ENCODE results near the gene BANP.
"Not testable (repeated sequence)": the region's sequence is repeated elsewhere in the genome, so short reads cannot be mapped to it uniquely, and the experiment has no call there.

BANP gene

DNA sequence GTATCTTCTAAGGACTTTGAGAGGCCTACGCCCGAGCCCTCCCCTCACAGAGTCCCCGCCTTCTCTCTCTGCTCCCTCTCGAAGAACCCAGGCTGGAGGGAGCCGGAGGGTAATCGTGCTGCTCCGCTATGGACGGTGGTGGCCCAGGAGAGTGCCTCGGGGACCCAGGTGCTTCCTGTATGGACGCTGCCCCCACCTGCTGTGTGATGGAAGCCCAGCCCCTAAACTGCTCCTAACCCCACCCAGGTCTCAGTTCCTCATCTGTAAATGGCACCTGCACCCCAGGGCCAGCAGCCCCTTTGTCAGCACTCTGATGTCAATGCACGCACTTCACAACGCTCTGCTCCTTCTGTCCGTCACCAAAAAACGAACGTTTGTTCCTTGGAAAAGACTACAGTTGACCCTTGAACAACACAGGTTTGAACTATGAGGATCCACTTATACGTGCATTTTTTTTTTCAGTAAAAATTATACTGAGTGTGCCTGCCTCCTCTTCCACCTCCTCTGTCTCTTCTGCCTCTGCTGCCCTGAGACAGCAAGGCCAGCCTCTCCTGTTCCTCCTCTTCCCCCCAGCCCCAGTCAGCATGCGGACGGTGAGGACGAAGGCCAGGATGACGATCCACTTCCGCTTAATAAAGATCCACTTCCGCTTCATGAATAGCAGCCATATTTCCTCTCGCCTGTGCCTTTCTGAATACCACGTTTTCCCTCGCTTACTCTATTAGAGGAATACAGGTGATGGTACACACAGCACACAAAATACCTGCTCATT lies 118.3 kb downstream of the BANP start:
- DNase-seq: no peak

DNA sequence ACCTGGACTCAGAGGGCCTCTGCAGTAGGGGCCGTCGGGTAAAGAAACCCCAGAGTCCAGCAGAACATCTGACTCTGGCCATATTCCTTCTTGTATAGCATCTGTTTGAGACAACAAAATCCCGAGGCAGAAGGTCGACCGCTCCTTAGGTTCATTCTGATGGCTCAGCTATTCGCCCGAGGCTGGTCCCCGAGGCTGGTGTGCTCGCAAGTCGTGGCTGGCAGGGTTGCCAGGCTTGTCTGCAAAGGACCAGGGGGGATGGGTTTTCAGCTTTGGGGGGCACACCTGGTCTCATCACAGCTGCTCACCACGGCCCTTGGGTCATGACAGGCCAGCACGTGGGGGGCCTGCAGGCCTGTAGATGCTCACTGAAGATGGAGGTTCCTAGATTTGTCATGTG lies 119.1 kb downstream of the BANP start:
- DNase-seq: no peak

- no peak for DNase-seq
Measured at GRCh38 chr16:88070989-88071625, 119.9 kb downstream of the BANP start.

DNA sequence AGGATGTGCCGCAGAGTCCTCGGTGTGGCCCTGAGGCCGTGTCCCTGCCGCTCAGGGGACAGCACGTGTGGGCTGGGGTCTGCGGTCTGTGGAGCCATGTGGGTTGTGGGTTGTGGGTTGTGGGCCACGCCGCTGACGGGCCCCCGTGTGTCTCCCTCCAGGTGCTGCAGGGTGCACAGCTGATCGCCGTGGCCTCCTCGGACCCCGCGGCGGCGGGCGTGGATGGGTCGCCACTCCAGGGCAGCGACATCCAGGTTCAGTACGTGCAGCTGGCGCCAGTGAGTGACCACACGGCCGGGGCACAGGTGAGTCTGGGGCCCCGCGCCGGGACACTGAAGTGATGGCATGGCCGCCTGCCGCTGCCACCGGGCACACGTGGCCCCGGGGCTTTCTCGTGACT lies 120.7 kb downstream of the BANP start:
- no peak for DNase-seq

DNA sequence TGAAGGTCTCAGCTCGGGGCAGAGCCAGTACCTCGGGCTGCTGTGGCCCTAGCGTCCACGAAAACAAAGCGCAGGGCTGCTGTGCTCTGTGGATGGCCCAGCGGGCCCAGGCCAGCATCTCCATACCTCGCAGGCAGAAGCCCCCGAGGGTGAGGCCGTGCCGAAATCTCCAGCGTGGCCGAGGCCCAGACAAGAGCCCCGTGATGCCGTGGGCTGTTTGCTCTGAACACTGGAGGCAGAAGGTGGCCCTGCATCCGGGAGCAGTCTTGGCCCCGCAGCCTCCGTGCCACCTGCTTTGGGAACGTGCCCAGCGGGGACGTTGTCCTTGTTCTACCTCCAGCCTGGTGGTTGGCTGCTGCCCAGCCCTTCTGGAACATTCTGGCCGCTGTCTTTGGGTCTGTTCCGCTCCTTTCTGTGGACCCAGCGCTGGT lies 121.4 kb downstream of the BANP start:
- no peak for DNase-seq

- DNase-seq: no peak
Measured at GRCh38 chr16:88073201-88073721, 122.0 kb downstream of the BANP start.

GRCh38 chr16:88074041-88074440 lies 122.8 kb downstream of the BANP start:
- DNase-seq: no peak

GRCh38 chr16:88076211-88076931 lies 125.1 kb downstream of the BANP start:
- DNase-seq: no peak

- DNase-seq: not testable (repeated sequence)
Measured at GRCh38 chr16:88076932-88077320, 125.7 kb downstream of the BANP start.

DNA sequence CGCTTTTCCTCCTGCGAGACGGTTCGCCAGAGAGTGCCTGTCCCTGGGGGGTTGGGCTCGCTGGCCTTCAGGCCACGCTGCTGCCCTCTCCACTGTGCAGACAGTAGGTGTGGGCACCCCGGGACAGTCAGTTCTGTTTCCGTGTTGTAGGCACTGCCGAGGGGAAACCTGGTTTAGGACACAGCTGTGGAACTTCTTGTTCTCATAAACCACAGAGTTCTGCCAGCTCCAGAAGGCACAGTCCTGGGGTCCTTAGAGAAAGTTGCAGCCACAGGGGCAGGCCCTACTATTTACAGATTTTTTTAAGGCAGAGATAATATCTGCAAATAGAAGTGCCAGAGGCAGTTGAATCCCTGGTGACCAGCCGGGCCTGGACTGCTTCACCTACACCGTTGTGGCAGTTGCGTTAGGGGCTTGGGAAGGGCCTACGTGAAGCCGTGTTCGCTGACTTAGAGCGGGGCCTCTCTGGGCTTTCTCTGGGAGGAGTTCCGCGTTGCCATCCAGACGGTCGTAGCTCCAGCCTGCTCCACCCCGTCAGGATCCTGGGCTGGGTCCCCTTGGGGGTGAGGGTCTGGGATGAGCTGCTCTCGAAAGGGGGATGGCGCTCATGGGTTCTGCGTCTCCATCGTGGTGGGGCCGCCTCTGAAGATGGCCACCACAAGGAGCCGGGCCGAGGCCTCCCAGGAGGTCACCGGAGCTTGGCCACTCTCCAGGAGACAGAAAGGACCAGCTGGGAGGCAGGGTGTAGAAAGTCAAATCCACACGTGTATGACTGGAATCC lies 126.3 kb downstream of the BANP start:
- no peak for DNase-seq

DNA sequence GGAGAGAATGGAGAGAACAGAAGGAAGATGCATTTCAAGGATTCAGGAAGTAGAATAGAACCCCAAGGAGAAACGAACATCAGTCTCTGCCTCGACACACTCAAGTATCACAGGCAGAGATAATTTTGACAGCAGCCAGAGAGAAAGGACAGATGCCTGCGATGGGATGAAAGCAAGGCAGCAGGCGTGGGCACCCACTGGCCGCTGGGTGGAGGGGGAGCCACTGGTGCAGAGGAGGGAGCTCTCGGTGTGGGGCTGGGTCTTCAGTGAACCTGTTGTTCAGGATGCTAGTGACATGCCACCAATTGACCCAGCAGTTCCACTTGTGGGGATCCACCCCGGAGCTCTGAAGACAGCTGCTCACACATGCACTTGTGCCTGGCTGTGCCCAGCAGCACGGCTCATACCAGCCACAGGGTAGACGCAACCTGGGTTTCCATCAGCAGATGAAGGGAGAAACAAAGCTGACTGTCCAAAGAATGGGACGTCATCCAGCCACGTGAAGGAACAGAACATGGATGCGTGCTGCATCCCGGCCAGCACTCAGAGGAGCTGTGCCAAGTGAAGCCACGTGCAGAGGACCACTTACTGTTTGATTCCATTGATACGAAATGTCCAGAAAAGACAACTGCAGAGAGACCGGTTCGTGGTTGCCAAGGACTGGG lies 127.0 kb downstream of the BANP start:
- DNase-seq: no peak

GRCh38 chr16:88083582-88083981 lies 132.3 kb downstream of the BANP start:
- no peak for DNase-seq

DNA sequence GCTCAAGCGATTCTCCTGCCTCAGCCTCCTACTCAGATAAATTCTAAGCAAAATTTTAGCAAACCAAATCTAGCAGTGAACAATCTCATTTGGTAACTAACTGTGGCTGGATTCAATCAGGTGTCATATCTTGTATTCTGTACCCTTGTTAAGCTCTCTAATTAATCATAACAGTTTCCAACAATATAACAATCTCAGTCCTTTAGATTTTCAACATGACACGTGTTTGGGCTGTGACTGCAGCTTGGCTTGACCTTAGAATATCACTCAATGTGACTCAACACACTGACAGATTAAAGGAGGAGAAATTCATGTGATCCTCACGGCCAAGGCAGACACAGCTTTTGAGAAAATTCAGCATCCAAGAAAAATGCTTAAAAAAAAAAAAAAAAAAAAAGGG lies 133.6 kb downstream of the BANP start:
- no peak for DNase-seq

- DNase-seq: no peak
Measured at GRCh38 chr16:88086571-88087516, 135.6 kb downstream of the BANP start.

DNA sequence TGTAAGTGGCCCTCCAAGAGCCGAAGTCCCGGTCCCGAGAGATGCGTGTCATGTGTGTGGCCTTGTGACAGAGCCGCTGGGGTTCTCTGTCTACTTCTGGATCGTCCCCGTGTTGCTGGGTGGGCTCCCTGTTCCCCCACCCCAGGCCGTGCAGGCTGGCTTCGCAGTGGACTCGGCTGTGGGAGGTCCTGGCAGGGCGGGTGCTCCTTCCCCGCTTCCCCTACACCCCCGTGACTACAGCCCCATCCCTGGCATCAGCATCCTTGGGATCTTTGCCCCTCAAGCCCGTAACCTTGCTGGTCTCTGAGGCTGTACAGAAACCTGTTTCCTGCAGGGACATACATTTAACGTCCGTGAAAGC lies 136.3 kb downstream of the BANP start:
- no peak for DNase-seq

GRCh38 chr16:88088161-88088581 lies 136.9 kb downstream of the BANP start:
- DNase-seq: no peak

- not testable (repeated sequence) for DNase-seq
Measured at GRCh38 chr16:88088611-88089010, 137.4 kb downstream of the BANP start.

DNA sequence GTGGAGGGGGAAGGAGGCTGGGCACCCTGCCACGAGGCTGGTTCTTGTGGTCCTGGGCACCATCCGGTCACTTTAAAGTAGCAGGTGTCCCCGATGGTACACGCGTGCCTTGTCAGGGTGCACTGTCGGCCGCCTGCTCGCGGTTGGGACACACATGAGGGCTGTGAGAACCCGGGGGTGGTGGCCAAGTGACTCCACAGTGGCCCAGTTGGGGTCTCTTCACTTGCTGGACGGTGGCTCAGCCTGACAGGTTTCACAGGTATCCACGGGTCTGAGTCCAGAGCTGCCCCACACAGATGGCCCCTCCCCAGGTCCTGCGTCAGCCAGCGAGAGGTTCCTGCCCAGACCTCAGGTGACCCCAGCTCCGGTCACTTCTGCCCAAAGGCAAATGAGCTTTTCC lies 137.8 kb downstream of the BANP start:
- not testable (repeated sequence) for DNase-seq

DNA sequence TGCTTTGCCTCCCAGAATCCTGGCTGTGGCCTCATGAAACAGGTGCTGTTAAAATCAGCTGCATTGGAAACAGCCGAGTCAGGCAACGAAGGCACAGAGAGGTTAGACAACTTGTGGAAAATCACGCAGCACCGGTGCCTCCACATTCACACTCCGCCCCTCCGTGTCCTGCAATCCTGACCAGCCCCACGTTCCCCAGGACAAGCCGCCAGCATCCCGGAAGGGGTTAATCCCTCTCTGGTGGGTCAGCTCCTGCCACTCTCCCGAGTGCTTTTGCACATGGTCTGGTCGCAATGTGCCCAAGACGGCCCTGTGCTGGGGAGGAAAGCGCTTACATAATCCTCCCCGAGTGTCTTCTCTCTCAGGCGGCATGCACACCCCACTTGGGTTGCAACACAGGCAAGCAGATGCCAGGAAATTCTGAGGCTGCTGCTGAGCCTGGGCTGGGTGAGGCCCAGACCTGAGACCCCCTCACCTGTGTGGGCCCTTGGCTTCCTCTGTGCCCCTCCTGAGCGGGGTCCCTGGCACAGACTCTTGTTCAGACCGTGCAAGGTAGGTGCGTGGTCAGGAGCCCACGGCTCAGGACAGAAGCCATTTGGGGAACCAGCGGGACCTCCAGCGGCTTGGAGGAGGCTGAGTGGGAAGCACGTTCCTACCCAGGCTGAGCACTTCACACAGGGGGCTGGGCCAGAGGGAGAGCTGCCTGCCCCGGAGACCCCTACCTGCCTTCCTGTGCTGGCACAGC lies 138.6 kb downstream of the BANP start:
- not testable (repeated sequence) for DNase-seq

All from activated CD4-positive, alpha-beta T cell treated with anti-CD3 and anti-CD28 coated beads for 1 hour (primary cell).